ENCODE data around the gene RPUSD4. TPM values are rescaled to one million over a fixed set of nuclear protein-coding genes. Genes with fewer than 3 reads are reported as not detected.

The RPUSD4 gene
- total RNA-seq, 1 donor from 2014 or later: 18.9 TPM

GRCh38 chr11:126214441-126214840 lies 3.0 kb upstream of the RPUSD4 start:
- DNase-seq (ENCODE audit: extremely low read depth, low read depth, low spot score): no peak

DNA sequence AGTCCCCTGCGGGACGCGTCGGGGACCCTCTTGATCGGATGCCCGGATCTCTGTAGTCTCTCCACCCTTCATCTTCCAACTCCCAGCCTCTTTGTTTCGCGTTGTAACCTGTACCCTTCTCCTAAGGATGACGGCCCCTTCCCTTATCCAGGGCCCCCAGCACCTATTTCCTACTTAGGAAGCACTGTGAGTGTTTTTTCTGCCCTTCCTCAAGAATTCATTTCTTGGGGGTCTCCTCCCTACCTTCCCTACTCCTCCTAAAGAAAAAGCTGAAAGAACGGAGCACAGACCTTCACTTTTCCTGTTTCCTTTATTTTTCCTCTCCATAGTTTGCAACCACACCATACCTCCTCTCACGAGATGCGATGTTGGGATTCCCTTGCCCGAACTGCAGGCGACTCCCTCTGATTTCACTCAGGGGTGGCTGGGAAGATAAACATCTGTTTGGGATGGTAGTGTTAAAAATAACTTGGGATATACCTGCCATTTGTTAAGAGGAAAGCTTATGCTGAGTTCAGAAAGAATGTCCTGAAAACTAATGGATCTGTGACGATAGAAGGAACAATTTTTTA lies 725 bp upstream of the RPUSD4 start:
- DNase-seq (ENCODE audit: extremely low read depth, low read depth, low spot score): no peak

DNA sequence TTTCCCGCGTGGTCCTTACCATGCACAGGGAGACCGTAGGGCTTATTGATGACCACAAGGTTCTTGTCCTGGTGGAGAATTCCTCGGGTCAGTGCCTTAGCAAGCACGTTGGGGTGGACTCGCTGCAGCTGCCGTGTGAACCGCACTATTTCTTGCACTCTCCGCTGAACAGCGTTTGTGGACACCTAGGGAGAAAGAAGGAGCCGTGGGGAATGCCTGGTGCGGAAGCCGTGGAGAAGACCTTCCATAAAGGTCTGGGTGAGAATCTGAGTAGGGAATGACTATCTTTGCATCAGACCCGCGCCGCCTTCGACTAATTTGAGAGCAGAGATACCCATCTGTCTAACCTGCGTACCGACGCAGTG lies 597 bp downstream of the RPUSD4 start:
- DNase-seq (ENCODE audit: extremely low read depth, low read depth, low spot score): no peak

DNA sequence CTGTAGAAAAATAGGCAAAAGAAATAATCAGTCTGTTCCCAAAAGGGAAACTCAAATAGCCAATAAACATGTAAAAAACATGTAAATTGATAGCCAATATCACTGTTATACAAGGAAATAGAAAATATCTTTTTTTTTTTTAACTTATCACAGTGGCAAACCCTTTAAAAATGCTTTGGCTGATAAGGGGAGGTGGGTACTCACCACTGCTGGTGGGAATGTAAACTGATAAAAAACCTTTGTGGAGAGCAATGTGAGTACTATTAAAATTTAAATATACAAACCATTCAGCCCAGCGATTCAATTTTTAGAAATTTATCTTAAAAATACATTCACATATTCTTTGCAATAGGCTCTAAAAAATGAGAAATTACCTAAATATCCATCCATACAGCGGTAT lies 3.6 kb downstream of the RPUSD4 start:
- DNase-seq (ENCODE audit: extremely low read depth, low read depth, low spot score): no peak

GRCh38 chr11:126205359-126205758 lies 6.1 kb downstream of the RPUSD4 start:
- DNase-seq (ENCODE audit: extremely low read depth, low read depth, low spot score): no peak

DNA sequence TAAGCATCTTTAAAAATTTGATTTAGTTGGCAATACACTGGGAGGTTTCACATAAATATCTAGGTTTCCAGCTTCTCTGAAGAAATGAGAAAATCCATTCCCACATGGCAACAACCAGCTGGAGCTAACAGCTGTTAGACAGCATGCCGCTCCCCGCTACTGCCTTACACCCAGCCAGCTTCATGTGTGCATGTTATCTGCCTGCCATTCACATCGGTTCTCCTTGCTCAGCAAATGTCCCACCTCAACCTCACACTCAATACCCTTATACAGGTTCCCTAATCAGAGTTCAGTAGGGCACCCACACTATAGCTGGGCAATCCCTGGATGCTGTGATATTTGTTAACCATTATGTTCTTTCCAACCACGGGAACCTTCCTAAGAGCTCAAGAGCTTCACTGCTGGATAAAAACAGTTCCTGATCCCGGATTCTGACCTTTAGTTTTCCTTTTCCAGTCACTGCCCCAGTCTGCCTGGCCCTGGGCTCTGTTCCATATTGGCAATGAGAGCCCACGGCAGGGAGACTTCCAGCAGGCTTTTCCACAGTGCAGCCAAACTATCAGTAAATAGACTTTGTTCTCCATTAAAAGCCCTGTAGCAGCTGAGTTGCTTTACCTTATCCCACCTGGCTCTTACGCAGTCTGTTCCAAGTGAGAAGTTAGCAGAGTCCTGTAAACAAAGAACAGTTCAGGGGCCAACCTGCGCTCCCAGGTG lies 8.6 kb downstream of the RPUSD4 start:
- no peak for DNase-seq (ENCODE audit: extremely low read depth, low read depth, low spot score)

GRCh38 chr11:126198648-126199047 lies 12.8 kb downstream of the RPUSD4 start:
- no peak for DNase-seq (ENCODE audit: extremely low read depth, low read depth, low spot score)

- DNase-seq (ENCODE audit: extremely low read depth, low read depth, low spot score): no peak
These were observed 14.0 kb downstream of the RPUSD4 start for GRCh38 chr11:126197277-126197939.

GRCh38 chr11:126195119-126195518 lies 16.3 kb downstream of the RPUSD4 start:
- no peak for DNase-seq (ENCODE audit: extremely low read depth, low read depth, low spot score)

GRCh38 chr11:126194121-126194543 lies 17.3 kb downstream of the RPUSD4 start:
- DNase-seq (ENCODE audit: extremely low read depth, low read depth, low spot score): no peak

DNA sequence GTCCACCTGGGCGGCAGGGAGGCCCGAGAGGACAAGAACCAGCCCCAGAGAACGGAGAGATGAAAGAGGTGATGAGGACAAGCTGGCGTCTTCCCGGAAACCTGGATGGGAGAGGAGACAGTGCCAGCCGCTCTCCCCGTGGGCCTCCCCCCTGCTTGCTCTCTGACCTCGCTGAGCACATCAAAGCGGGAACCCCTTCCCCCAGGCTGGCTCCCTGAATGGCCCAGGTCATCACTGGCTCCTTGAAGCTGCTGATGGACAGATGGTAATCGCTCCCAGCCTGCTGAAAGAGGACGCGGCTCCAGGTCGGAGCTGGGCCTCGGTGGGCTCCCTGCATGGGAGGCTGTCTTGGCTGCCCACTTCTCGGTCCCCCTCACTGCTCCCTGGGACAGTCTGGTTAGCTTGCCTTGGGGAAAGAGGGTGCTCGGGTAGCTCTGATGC lies 18.4 kb downstream of the RPUSD4 start:
- no peak for DNase-seq (ENCODE audit: extremely low read depth, low read depth, low spot score)

GRCh38 chr11:126192361-126192760 lies 19.1 kb downstream of the RPUSD4 start:
- DNase-seq (ENCODE audit: extremely low read depth, low read depth, low spot score): no peak

DNA sequence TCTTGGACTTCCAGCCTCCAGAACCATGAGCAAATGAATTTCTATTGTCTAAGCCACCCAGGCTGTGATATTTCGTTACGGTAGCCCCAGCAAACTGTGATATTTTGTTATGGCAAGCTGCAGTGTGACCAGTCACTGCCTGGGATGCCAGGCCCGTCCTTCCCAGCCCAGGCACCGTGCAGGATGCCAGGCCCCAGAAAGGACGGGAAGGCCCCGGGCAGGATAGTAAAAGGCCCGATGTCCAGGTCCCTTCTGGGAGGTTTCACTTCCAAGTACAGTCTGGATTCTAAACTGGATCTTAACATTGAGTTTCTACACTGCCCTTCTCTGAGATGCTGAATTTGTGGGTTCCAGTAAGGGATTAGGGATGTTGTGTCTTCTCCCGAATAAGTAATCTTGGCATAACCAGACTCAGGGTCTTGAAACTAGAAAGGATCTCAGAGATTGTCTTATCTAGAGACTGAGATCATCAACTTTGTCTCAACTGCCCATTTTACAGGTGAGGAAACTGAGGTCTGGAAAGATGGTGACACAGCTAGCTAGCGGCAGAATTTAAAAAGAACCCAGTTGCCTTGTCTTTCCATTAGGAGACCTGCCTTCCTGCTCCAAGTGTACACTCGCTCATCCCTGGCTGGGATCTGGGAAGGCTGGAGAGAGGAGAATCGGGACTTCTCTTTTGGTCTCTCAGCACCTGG lies 19.9 kb downstream of the RPUSD4 start:
- DNase-seq (ENCODE audit: extremely low read depth, low read depth, low spot score): no peak

GRCh38 chr11:126190792-126191191 lies 20.7 kb downstream of the RPUSD4 start:
- DNase-seq (ENCODE audit: extremely low read depth, low read depth, low spot score): no peak

DNA sequence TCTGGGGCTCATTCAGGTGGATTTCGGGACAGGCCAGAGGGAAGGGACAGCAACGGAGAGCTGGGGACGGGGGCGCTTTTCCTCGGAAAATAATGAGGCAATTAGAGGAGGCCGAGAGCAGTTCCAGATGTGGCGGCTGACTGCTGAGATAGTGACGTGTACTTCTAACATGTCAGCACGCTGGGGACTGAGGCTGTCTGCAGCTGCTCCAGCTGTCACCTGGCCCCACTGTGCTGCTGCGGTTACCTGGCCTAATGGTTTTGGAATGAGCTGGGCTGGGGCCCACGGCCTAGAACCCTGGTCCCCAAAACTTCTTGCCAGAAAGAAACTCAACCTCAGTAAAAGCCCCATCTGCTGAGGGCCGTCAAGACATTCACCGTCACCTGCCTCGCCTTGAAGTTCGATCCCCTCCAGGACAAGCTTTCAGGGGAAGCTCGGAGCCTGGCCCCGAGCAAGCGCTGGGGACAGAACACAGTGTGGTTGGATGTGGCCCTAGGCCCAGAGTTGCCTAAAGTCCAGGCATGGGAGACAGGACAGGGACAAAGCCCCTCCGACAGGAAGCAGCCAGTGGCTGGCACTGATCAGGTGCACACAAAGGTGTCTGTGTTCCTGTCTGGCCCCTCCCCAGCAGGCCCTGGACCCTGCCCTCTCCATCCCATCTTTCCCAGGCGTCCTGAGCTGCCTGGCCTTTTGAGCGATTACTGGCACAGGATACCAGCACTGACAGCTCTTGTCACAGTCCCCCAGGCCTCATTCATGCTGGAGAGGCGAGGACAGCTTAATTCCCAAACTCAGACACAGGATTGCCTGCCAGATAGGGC lies 22.1 kb downstream of the RPUSD4 start:
- DNase-seq (ENCODE audit: extremely low read depth, low read depth, low spot score): no peak

- DNase-seq (ENCODE audit: extremely low read depth, low read depth, low spot score): no peak
These were observed 22.9 kb downstream of the RPUSD4 start for GRCh38 chr11:126188332-126189108.

DNA sequence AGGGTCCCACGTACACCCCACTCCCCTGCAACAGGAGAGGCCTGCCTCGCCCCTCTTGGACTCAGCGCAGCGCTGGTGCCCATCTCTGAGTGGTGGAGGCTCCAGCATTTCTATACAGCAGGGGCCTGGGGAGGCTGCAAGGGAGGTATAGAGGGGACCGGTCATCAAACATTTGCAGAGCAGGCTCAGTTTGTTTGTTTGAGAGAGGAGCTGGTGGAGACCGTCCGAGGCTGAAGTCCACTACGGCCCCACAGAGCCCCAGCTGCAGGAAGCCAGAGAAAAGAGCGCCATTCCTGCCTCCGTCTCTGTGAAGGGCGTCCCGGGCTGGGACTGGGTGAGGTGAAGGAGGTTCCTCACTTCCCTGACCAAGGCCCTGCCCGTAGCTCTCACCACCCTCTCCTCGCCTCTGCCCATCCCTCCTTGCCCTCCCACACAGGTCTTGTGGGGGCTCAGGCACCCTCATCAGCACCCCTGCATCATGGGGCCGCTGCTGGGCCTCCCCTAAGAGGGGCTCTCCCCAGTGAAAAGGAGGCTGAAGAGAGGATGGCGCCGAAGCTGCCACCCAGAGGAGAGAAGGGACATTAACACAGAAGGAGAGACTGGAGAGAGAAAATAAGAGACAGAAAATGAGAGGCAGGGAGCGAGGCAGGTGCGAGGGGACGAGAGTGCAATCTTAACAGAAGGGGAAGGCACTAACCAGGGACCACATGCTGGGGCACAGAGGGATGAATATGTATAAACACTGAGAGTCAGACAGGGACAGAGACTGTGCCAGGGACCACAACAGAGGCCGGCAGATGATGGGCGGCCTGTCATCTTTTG lies 24.5 kb downstream of the RPUSD4 start:
- no peak for DNase-seq (ENCODE audit: extremely low read depth, low read depth, low spot score)

DNA sequence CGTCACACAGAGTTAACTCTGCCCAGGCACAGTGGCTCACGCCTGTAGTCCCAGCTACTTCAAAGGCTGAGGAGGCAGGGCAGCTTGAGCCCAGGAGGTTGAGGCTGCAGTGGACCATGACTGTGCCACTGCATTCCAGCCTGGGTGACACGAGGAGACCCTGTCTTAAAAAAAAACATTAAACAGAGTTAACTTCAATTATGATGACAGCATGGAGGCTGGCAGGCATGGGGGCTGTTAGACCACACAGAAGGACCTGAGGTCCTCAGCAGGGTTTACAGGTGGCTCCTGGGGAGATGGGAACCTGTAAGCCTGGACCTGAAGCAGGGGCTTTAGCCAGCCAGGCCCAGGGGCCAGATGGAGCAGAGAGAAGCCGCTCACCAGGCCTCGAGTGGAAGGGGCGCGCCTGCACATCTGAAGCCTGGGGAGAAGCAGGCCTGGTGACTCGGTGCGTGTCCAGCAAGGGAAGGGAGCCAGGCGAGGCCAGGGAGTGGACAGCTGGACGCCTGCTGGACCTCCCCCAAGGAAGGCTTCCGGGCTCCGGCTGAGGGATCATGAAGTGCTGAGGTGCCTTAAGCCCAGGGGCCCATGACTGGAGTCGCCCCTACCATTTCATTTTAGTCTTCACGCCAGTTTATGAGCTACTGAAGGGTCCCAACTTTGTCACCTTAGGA lies 25.3 kb downstream of the RPUSD4 start:
- no peak for DNase-seq (ENCODE audit: extremely low read depth, low read depth, low spot score)

Measured in glomerular endothelial cell (primary cell).